GM23248 (cell line): Measurements from ENCODE around the gene CCDC158.

ENCODE experiments used
- EZH2 ChIP-seq: fragments of 200-600 bp; sonication (generic); IDR thresholded peaks from 2 replicates; pipeline ENCODE4 v1.6.1; 2018; ENCODE audit warnings: antibody characterized with exemption, mild to moderate bottlenecking; ENCODE audit not compliant: insufficient read depth, poor library complexity, severe bottlenecking
- EZH2phosphoT487 ChIP-seq: fragments of 200-600 bp; sonication (generic); IDR thresholded peaks from 2 replicates; pipeline ENCODE4 v1.6.1; 2018; ENCODE audit warnings: antibody characterized with exemption, moderate library complexity, mild to moderate bottlenecking, low read depth; ENCODE audit not compliant: insufficient read depth

GRCh38 chr4:76342803-76343202 is 78.1 kb downstream of the CCDC158 start:
- TF ChIP-seq EZH2 (no peak), EZH2phosphoT487 (no peak)
